ENCODE measurements around the gene SUMF2.

DNA sequence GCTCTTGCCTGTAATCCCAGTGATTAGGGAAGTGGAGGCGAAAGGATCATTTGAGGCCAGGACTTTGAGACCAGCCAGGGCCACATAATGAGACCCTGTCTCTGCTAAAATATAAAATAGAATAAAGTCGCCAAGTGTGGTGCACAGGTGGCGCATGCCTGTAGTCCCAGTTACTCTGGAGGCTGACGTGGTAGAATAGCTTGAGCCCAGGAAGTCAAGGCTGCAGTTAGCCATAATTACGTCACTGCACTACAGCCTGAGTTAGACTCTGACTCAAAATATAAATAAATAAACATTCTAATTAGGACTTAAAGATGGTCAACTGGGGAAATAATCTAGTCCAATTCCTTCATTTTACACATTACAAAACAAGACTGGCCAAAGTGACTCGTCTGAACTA lies 41.4 kb downstream of the SUMF2 start:
- no peak for TF ChIP-seq POLR2A (IDR thresholded peaks at IDR 0.05; ENCODE audit: low read depth, low read length)
- TF ChIP-seq, protein P1, sequence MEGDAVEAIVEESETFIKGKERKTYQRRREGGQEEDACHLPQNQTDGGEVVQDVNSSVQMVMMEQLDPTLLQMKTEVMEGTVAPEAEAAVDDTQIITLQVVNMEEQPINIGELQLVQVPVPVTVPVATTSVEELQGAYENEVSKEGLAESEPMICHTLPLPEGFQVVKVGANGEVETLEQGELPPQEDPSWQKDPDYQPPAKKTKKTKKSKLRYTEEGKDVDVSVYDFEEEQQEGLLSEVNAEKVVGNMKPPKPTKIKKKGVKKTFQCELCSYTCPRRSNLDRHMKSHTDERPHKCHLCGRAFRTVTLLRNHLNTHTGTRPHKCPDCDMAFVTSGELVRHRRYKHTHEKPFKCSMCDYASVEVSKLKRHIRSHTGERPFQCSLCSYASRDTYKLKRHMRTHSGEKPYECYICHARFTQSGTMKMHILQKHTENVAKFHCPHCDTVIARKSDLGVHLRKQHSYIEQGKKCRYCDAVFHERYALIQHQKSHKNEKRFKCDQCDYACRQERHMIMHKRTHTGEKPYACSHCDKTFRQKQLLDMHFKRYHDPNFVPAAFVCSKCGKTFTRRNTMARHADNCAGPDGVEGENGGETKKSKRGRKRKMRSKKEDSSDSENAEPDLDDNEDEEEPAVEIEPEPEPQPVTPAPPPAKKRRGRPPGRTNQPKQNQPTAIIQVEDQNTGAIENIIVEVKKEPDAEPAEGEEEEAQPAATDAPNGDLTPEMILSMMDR (IDR thresholded peaks at IDR 0.05; ENCODE audit: extremely low read depth in 1 of 2, insufficient read depth in 1 of 2, low read depth in 1 of 2, low read length in 2 of 2) = no peak
- TF ChIP-seq JUN (IDR thresholded peaks at IDR 0.05; ENCODE audit: borderline replicate concordance, insufficient read depth, insufficient read length, low read depth) = peak; percentile 8
- TF ChIP-seq MAX (IDR thresholded peaks at IDR 0.05; ENCODE audit: insufficient read depth, insufficient read length) = no peak
- TF ChIP-seq EZH2 (IDR thresholded peaks at IDR 0.05; ENCODE audit: borderline replicate concordance, low read depth, low read length, severe bottlenecking) = no peak
